Measurements from ENCODE around the gene CTDSPL.

Gene CTDSPL

GRCh38 chr3:37825744-37826400 lies 35.8 kb upstream of the CTDSPL start:
- no peak for FAIRE-seq
- TF ChIP-seq TAF1 (IDR thresholded peaks at IDR 0.05; ENCODE audit: borderline replicate concordance, low read depth, low read length): no peak
- no peak for TF ChIP-seq POLR2AphosphoS5 (IDR thresholded peaks at IDR 0.05; ENCODE audit: low read depth, low read length)
- TF ChIP-seq POLR2A (IDR thresholded peaks at IDR 0.05; ENCODE audit: low read depth, low read length): no peak
- DNase-seq (ENCODE audit: insufficient read length): no peak

GRCh38 chr3:37826502-37826901 lies 35.2 kb upstream of the CTDSPL start:
- TF ChIP-seq POLR2A (IDR thresholded peaks at IDR 0.05; ENCODE audit: low read depth, low read length) (no peak), TAF1 (IDR thresholded peaks at IDR 0.05; ENCODE audit: borderline replicate concordance, low read depth, low read length) (no peak), POLR2AphosphoS5 (IDR thresholded peaks at IDR 0.05; ENCODE audit: low read depth, low read length) (no peak)
- no peak for DNase-seq (ENCODE audit: insufficient read length)
- FAIRE-seq: no peak

GRCh38 chr3:37826933-37827332 lies 34.7 kb upstream of the CTDSPL start:
- TF ChIP-seq POLR2A (IDR thresholded peaks at IDR 0.05; ENCODE audit: low read depth, low read length): no peak
- no peak for TF ChIP-seq TAF1 (IDR thresholded peaks at IDR 0.05; ENCODE audit: borderline replicate concordance, low read depth, low read length)
- no peak for TF ChIP-seq POLR2AphosphoS5 (IDR thresholded peaks at IDR 0.05; ENCODE audit: low read depth, low read length)
- no peak for DNase-seq (ENCODE audit: insufficient read length)
- FAIRE-seq: no peak

GRCh38 chr3:37832480-37832879 lies 29.2 kb upstream of the CTDSPL start:
- DNase-seq (ENCODE audit: insufficient read length) (no peak), FAIRE-seq (no peak)
- TF ChIP-seq POLR2AphosphoS5 (IDR thresholded peaks at IDR 0.05; ENCODE audit: low read depth, low read length) (no peak), TAF1 (IDR thresholded peaks at IDR 0.05; ENCODE audit: borderline replicate concordance, low read depth, low read length) (no peak), POLR2A (IDR thresholded peaks at IDR 0.05; ENCODE audit: low read depth, low read length) (no peak)

- DNase-seq (ENCODE audit: insufficient read length) (no peak), FAIRE-seq (no peak)
- no peak for TF ChIP-seq TAF1 (IDR thresholded peaks at IDR 0.05; ENCODE audit: borderline replicate concordance, low read depth, low read length)
- TF ChIP-seq POLR2A (IDR thresholded peaks at IDR 0.05; ENCODE audit: low read depth, low read length): no peak
- TF ChIP-seq POLR2AphosphoS5 (IDR thresholded peaks at IDR 0.05; ENCODE audit: low read depth, low read length): no peak
These were observed 28.1 kb upstream of the CTDSPL start for GRCh38 chr3:37833302-37834186.

- DNase-seq (ENCODE audit: insufficient read length) (no peak), FAIRE-seq (no peak)
- no peak for TF ChIP-seq POLR2AphosphoS5 (IDR thresholded peaks at IDR 0.05; ENCODE audit: low read depth, low read length)
- no peak for TF ChIP-seq TAF1 (IDR thresholded peaks at IDR 0.05; ENCODE audit: borderline replicate concordance, low read depth, low read length)
- TF ChIP-seq POLR2A (IDR thresholded peaks at IDR 0.05; ENCODE audit: low read depth, low read length): no peak
These were observed 25.1 kb upstream of the CTDSPL start for GRCh38 chr3:37836589-37836988.

- no peak for TF ChIP-seq POLR2A (IDR thresholded peaks at IDR 0.05; ENCODE audit: low read depth, low read length)
- TF ChIP-seq TAF1 (IDR thresholded peaks at IDR 0.05; ENCODE audit: borderline replicate concordance, low read depth, low read length): no peak
- TF ChIP-seq POLR2AphosphoS5 (IDR thresholded peaks at IDR 0.05; ENCODE audit: low read depth, low read length): no peak
- no peak for FAIRE-seq
- no peak for DNase-seq (ENCODE audit: insufficient read length)
These were observed 14.0 kb upstream of the CTDSPL start for GRCh38 chr3:37847689-37848088.

- TF ChIP-seq POLR2AphosphoS5 (IDR thresholded peaks at IDR 0.05; ENCODE audit: low read depth, low read length) (no peak), POLR2A (IDR thresholded peaks at IDR 0.05; ENCODE audit: low read depth, low read length) (no peak), TAF1 (IDR thresholded peaks at IDR 0.05; ENCODE audit: borderline replicate concordance, low read depth, low read length) (no peak)
- FAIRE-seq (no peak), DNase-seq (ENCODE audit: insufficient read length) (no peak)
These were observed 12.3 kb upstream of the CTDSPL start for GRCh38 chr3:37849146-37849923.

GRCh38 chr3:37852097-37852496 lies 9.6 kb upstream of the CTDSPL start:
- FAIRE-seq (no peak), DNase-seq (ENCODE audit: insufficient read length) (no peak)

GRCh38 chr3:37852771-37853170 lies 8.9 kb upstream of the CTDSPL start:
- TF ChIP-seq TAF1 (IDR thresholded peaks at IDR 0.05; ENCODE audit: borderline replicate concordance, low read depth, low read length): no peak
- no peak for TF ChIP-seq POLR2A (IDR thresholded peaks at IDR 0.05; ENCODE audit: low read depth, low read length)
- no peak for TF ChIP-seq POLR2AphosphoS5 (IDR thresholded peaks at IDR 0.05; ENCODE audit: low read depth, low read length)
- DNase-seq (ENCODE audit: insufficient read length) (no peak), FAIRE-seq (no peak)

More at GRCh38 chr3:37852097-37852496, 9.6 kb upstream of the CTDSPL start:
- TF ChIP-seq POLR2A (IDR thresholded peaks at IDR 0.05; ENCODE audit: low read depth, low read length) (no peak), TAF1 (IDR thresholded peaks at IDR 0.05; ENCODE audit: borderline replicate concordance, low read depth, low read length) (no peak), POLR2AphosphoS5 (IDR thresholded peaks at IDR 0.05; ENCODE audit: low read depth, low read length) (no peak)

All from GM12892 (cell line).